ENCODE measurements around the gene SLC2A9. TPM values are rescaled to one million over a fixed set of nuclear protein-coding genes. Genes with fewer than 3 reads are reported as not detected.
A peak's percentile ranks its signal among the peaks of the same experiment; 100 is the strongest.

Gene SLC2A9
- total and polyA plus RNA-seq, 8 donors: 0.61 to 35.3 (median 2.7) TPM

DNA sequence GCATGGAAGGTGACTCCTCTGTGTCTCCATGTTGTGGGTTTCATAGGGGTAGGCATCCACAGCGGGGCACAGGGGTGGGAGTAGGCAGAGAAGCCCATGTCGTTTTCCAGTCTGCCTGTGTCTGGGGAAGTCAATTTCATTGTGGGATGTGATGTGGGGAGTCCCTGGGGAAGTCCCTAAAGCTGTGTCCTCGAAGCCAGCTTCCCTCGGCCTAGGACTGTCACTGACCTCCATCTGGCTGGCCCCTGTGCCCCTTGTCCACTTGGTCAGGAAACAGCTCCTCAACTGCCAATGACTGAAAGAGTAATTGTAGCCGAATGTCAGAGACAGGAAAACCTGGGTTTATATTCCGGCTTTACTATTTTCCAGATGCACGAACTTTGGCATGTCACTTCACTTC, 130.2 kb downstream of the SLC2A9 start:
- H3K9me3 ChIP-seq: no peaks in the 10 kb centered on the region
- WGBS, 5 donors: 62 to 78% (median 77%) methylated on average over 5 to 7 of the region's 7 CpGs
- no peaks in the 10 kb centered on the region for H3K36me3 ChIP-seq

DNA sequence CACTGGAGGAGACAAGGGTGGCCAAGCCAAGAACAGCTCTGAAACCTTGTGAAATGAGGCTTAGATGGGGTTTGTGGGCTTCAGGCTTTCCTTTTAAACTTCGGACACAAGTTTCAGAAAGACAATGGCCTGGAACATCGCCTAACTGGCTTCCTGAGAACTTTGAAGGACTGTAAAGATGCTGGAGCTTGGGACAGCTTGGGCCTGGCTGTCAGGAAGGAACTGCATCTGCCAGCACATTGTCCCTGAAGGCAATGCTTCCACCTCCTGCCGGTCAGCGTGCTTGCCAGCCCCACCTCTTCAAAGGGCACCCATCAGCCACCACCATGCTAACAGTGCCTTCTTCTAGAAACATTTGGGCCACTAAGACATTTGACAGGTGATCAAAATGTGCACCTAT, 132.0 kb downstream of the SLC2A9 start:
- Histone ChIP-seq H3K27ac (no peak overlapping the region), H3K36me3 (no peaks in the 10 kb centered on the region), H3K4me3 (no peak overlapping the region), H3K4me1 (no peaks in the 10 kb centered on the region), H3K27me3 (no peaks in the 10 kb centered on the region), H3K9me3 (no peaks in the 10 kb centered on the region)
- no peak for TF ChIP-seq POLR2AphosphoS5 (IDR thresholded peaks at IDR 0.05)
- 80 to 92% (median 88%) methylated on average over 4 of the region's 4 CpGs for WGBS, 5 donors
- intact Hi-C loops (cut with DNase I; ENCODE audit: low total_unique reads): no loop called here
- DNase-seq: no peak

More for the DNA sequence above, 130.2 kb downstream of the SLC2A9 start:
- Histone ChIP-seq H3K4me3 (no peak overlapping the region), H3K4me1 (no peaks in the 10 kb centered on the region), H3K27me3 (no peaks in the 10 kb centered on the region), H3K27ac (no peak overlapping the region)
- no peak for DNase-seq
- intact Hi-C loops (cut with DNase I; ENCODE audit: low total_unique reads): no loop called here
- TF ChIP-seq POLR2A (IDR thresholded peaks at IDR 0.05): no peak
- TF ChIP-seq, protein P1, sequence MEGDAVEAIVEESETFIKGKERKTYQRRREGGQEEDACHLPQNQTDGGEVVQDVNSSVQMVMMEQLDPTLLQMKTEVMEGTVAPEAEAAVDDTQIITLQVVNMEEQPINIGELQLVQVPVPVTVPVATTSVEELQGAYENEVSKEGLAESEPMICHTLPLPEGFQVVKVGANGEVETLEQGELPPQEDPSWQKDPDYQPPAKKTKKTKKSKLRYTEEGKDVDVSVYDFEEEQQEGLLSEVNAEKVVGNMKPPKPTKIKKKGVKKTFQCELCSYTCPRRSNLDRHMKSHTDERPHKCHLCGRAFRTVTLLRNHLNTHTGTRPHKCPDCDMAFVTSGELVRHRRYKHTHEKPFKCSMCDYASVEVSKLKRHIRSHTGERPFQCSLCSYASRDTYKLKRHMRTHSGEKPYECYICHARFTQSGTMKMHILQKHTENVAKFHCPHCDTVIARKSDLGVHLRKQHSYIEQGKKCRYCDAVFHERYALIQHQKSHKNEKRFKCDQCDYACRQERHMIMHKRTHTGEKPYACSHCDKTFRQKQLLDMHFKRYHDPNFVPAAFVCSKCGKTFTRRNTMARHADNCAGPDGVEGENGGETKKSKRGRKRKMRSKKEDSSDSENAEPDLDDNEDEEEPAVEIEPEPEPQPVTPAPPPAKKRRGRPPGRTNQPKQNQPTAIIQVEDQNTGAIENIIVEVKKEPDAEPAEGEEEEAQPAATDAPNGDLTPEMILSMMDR (IDR thresholded peaks at IDR 0.05): no peak
- no peak for TF ChIP-seq POLR2AphosphoS5 (IDR thresholded peaks at IDR 0.05)

DNA sequence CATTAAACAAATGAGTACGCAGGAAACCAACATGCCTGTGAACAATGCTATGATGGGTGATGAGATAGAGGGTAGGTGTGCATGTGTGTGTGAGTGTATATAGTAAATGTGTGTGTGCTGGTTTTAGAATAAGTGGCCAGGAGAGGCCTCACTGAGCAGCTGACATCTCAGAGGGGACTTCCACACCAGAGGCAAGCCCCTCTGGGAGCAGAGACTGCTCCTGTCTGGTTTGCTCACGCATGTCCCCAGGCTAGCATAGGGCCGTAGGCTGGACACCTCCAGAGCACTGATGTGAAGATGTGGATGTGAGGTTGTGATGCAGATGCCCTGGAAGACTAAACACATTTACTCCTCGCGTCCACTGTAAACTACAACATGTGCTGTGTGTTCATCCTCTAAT, 135.3 kb downstream of the SLC2A9 start:
- no peaks in the 10 kb centered on the region for H3K4me1 ChIP-seq
- H3K27ac ChIP-seq: no peak overlapping the region
- H3K9me3 ChIP-seq: no peaks in the 10 kb centered on the region
- no peak for TF ChIP-seq POLR2A (IDR thresholded peaks at IDR 0.05)
- no peak for TF ChIP-seq EP300 (IDR thresholded peaks at IDR 0.05)
- no peak for TF ChIP-seq POLR2AphosphoS5 (IDR thresholded peaks at IDR 0.05)
- TF ChIP-seq, protein P1 (IDR thresholded peaks at IDR 0.05): no peak
- H3K27me3 ChIP-seq: no peaks in the 10 kb centered on the region
- no peak for DNase-seq
- 79 to 93% (median 89%) methylated on average over 5 of the region's 5 CpGs for WGBS, 5 donors
- H3K4me3 ChIP-seq: no peak overlapping the region
- intact Hi-C loops (cut with DNase I; ENCODE audit: low total_unique reads): no loop called here
- no peaks in the 10 kb centered on the region for H3K36me3 ChIP-seq

DNA sequence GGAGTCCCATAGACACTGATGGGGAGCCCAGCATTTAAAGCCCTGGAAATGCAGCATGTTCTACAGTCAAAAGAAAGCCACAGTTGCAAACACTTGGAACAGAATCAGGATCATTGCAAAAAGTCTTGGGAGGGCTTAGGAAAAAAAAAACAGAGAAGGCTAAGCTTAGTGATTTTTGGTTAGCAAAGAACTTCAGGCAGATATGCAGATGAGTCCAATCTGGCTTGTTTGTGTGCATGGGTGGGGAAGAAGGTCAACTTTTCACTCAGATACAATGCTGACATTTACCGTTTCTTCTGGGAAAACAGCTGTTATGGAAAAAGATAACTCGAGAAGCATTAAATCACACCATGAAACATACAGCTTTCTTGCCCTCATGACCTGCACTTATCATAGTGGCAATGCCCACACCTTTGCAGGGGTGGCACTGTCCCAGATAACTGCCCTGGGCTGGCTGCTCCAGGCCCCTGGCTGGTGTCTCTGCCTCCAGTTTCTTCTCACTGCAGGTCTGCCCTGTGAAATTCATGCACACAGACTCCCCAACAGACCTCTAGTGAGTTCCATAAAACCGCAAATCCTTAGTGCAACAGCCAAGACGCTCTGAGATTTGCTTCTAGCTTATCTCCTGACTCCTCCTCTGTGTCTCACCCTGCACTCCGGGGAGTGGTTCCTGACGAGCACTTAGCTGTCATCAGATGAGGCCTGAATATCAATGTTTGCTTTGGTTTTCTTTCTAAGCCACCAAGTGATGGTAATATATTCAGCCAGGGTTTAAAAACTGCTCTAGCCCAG, 140.7 kb downstream of the SLC2A9 start:
- Histone ChIP-seq H3K36me3 (no peaks in the 10 kb centered on the region), H3K9me3 (no peaks in the 10 kb centered on the region), H3K27ac (no peak overlapping the region), H3K4me1 (no peaks in the 10 kb centered on the region), H3K4me3 (no peak overlapping the region), H3K27me3 (no peaks in the 10 kb centered on the region)
- intact Hi-C loops (cut with DNase I; ENCODE audit: low total_unique reads): no loop called here
- 35 to 51% (median 39%) methylated on average over 6 of the region's 6 CpGs for WGBS, 5 donors
- peak in 1 of 2 donors; percentile 16 for DNase-seq
- TF ChIP-seq POLR2A (IDR thresholded peaks at IDR 0.05): no peak
- TF ChIP-seq EP300 (IDR thresholded peaks at IDR 0.05): no peak
- TF ChIP-seq POLR2AphosphoS5 (IDR thresholded peaks at IDR 0.05): no peak
- TF ChIP-seq, protein P1 (IDR thresholded peaks at IDR 0.05): no peak

DNA sequence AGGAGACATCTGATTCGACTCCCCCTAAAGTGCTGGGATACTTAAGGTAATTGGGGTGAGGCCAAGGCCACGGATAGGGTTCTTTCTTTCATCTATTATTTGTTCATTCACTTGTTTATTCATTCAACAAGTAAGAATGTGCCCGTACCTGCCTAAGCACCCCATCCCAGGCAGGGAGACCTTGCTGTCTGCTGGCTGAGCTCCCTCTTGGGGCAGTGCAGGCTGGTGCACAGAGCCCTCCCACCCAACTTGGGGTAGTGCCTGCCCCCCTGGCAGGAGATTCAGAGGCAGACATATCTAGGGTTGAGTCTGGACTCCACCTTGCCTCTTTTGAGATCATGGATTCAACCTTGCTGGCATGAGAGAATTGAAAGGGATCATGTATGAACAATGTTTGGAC, 144.2 kb downstream of the SLC2A9 start:
- intact Hi-C loops (cut with DNase I; ENCODE audit: low total_unique reads): no loop called here
- H3K27me3 ChIP-seq: no peaks in the 10 kb centered on the region
- H3K27ac ChIP-seq: no peak overlapping the region
- H3K4me3 ChIP-seq: no peak overlapping the region
- 35 to 60% (median 50%) methylated on average over 3 of the region's 3 CpGs for WGBS, 5 donors
- H3K9me3 ChIP-seq: no peaks in the 10 kb centered on the region
- no peaks in the 10 kb centered on the region for H3K36me3 ChIP-seq
- DNase-seq: no peak
- no peak for TF ChIP-seq POLR2AphosphoS5 (IDR thresholded peaks at IDR 0.05)
- TF ChIP-seq POLR2A (IDR thresholded peaks at IDR 0.05): no peak
- TF ChIP-seq, protein P1 (IDR thresholded peaks at IDR 0.05): no peak
- TF ChIP-seq EP300 (IDR thresholded peaks at IDR 0.05): no peak
- H3K4me1 ChIP-seq: no peaks in the 10 kb centered on the region

All from stomach (tissue), 9 donors.